ENCODE results near the gene AOPEP. TPM values are rescaled to one million over a fixed set of nuclear protein-coding genes. Genes with fewer than 3 reads are reported as not detected.
"Not testable (repeated sequence)": the region's sequence is repeated elsewhere in the genome, so short reads cannot be mapped to it uniquely, and the experiment has no call there.

The AOPEP gene
- polyA plus RNA-seq, 3 donors, result 56.6 to 63.4 (median 60.7) TPM

DNA sequence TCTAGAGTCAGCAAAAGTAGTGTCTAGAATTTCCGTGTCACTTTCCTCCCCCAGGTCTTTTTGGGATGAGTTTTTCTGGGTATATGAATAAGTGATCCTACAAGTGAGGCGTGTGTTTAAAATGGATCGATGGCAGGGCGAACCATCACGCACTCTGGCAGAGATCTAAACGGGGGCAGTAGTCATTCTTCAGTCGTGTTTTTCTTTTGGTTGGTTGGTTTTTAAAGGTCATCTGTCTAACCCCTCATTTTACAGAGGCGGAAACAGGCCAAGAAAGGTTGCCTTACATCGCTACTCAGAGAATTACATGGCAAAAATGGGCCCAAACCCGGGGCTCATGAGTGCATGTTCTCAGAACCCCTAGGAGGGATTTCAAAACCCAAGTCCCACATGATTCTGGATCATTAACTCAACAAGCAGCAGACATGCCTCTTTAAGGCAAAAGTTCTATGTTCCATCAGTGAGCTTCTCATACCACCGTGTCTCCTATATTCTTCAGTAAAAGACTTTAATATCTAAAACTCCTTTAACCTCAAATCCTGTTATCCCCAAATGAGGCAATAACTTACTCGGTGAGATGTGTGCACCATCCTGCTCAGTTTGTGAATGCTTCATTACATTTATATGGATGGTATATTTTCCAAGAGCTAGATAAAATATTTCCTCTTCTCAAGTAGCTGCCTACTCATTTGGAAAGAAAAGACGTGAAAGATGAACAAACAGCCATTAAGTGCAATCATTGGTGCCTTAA lies 145.8 kb downstream of the AOPEP start:
- no peak for DNase-seq (ENCODE audit: extremely low read depth in 1 of 11, low read depth in 9 of 11, low spot score in 4 of 11)

DNA sequence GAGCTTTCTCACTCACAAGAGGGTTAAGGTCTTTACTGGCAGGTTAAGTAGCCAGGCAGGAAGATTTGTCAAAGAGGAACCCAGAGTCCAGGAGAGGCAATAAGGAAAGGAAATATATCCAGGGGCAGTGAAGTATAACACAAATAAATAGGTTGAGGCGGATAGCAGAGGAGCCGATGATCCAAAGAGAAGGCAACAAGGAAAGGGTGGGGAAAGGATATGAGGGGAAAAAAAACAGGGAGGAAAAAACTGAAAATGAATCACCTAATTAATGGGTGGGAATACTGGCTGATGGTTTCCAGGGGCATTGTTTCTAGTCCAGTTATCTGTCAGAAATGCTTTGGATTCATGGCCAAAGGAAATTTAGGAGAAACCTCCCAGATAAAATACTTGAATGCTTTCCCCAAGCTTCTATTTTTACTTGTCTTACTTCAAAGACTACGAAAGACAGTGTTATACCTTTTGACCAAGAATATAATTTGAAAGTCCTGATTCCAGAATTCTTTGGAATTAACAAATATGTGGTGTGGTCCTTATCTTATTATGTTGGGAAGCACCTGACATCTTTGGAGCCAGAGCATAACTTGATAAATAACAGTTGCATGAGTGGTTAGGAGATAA lies 146.5 kb downstream of the AOPEP start:
- DNase-seq (ENCODE audit: extremely low read depth in 1 of 11, low read depth in 9 of 11, low spot score in 4 of 11), result no peak

DNA sequence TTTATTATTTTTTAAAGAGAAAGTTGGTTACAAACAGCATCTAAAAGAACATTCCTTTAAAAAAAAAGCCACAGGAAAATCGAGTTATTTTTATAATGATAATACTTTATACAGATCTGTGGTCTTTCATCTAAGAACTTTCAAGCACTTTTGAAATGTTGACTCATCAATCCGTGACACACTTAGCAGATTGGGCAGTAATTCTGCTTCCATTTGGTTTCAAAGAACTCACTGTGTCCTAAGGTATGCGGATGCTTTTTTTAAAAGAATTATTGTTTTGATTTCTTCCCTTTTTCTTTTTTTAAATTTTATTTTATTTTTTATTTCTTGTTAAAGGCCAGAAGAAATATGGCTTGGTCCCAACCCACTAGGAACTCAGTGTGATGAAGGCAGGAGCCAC lies 147.8 kb downstream of the AOPEP start:
- DNase-seq (ENCODE audit: extremely low read depth in 1 of 11, low read depth in 9 of 11, low spot score in 4 of 11), result no peak

DNA sequence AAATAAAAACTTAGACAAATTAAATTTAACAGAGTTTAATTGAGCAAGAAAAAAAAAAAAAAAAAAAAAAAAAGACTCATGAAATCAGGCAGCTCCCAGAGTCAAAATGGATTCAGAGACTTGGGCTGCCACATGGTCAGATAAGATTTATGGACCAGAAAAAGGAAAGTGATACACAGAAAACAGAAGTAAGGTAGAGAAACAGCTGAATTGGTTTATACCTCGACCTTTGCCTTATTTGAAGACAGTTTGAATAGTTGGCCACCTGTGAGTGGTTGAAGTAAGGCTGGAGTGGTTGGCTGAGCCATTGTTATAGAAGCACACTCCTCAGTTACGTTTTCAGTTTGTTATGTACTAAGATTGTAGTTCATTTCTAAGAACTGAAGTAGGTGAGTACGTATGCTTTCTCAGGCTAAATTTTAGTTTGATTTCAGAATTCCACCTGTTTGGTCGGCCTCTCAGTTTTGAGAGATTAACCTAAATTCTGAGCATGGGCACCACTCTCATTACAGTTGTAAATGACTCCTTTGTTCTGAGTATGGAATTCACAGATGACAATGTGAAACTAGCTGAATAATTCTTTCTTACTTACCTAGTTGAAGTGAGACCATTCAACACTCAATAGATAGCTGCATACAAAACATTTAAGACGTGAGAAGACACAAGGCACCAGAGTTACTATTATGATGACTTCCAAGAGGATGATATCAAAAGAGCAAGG lies 149.0 kb downstream of the AOPEP start:
- no peak for DNase-seq (ENCODE audit: extremely low read depth in 1 of 11, low read depth in 9 of 11, low spot score in 4 of 11)

DNA sequence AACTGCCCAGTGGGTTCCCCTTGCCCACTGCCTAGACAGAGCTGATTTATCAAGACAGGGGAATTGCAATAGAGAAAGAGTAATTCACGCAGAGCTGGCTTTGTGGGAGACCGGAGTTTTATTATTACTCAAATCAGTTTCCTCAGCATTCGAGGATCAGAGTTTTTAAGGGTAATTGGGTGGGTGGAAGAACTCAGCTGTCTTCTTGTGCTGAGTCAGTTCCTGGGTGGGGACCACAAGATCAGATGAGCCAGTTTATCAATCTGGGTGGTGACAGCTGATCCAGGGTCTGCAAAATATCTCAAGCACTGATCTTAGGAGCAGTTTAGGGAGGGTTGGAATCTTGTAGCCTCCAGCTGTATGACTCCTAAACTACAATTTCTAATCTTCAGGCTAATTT lies 152.3 kb downstream of the AOPEP start:
- DNase-seq (ENCODE audit: extremely low read depth in 1 of 11, low read depth in 9 of 11, low spot score in 4 of 11), result not testable (repeated sequence)

DNA sequence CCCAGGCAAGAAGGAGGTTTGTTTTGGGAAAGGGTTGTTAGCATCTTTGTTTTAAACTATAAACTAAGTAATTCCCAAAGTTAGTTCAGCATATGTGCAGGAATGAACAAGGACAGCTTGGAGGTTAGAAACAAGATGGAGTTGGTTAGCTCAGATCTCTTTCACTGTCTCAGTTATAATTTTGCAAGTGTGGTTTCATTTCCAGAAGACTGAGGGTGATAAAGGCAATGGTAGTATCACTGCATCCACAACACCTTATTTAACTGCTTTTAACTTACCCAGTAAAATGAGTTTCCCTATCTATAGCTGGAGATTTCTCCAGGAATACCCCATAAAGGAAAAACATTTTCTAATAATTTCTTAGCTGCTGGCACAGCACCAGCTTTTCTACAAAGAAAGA lies 152.7 kb downstream of the AOPEP start:
- no peak for DNase-seq (ENCODE audit: extremely low read depth in 1 of 11, low read depth in 9 of 11, low spot score in 4 of 11)

DNA sequence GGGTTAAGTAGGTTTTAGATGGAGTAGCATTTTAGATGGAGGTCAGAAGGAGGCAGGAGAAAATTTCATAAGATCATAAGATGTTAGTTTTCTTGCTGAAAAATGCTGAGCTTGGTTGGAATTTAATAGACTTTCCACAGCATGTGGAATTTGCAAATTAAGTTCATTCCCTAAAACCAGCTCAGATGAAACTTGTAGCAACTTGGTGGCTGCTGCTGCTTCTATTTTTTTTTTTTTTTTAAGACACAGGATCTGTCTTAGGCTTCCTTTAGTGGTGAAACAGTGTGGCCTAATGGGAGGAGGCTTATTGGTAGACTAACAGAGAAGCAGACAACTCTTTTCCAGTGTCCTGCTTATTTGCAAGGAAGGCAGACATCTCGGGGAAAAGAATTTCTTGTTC lies 154.5 kb downstream of the AOPEP start:
- DNase-seq (ENCODE audit: extremely low read depth in 1 of 11, low read depth in 9 of 11, low spot score in 4 of 11), result no peak

DNA sequence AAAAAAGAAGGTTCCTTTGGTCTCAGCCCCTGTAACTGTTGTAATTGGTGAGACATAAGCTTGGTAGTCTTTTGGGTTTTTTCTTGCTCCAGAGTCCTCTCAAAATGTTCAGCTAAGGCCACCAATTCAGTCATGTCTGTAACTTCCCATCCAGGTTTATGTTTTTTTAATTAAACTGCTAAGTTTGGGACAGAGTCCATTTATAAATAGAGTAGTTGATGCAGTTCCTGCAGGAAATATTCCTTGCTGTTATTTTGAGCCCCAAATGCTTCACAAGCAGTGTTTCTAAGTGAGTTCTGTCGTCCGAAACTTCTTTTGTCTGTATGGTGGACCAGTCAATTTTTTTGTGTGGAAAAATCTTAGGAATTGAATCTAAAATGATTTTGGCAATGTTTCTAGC lies 155.0 kb downstream of the AOPEP start:
- no peak for DNase-seq (ENCODE audit: extremely low read depth in 1 of 11, low read depth in 9 of 11, low spot score in 4 of 11)

DNA sequence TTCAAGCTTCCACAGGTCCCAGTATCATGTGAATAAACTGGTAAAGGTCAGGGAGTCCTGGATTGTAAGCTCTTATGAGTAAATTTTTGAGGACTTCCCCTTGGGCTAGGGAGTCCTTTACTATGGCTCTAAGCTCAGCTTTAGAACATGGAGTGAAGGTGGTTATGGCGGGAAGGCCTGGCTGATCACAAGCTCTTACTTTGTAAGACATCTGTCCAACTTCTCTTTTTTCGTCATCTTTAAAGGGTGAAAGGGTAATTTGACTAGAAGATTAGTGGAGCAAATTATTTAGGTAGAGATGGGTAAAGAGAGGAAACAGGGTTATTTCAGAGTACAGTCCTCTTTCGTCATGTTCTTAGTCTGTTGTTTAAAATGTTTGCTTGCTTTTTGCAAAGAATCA lies 155.4 kb downstream of the AOPEP start:
- no peak for DNase-seq (ENCODE audit: extremely low read depth in 1 of 11, low read depth in 9 of 11, low spot score in 4 of 11)

DNA sequence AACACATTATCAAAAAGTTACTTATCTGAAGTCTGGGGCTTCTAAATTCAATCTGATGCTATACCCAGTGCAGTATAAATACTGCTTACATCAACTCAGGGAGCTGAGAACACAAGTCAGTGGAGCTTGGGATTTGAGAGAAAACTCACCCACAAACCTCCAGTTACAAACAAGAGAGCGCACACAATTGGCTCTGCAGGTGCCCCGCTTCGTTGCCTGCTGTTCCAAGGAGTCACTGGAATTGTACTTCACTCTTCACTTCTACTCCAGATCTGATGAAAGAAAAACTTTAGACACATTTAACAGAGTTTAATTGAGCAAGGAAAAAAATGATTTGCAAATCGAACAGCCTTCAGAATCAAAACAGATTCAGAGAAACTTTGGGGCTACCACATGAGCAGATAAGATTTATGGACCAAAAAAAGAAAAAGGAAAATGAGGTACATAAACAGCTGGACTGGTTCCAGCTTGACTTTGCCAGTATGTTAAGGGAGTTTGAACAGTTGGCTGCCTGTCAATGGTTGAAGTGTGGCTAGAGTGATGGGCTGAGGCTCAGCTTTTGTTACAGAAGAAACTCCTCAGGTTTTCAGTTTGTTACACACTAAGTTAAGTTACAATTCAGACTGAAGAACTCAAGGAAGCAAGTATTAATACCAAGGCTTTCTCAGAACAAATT lies 156.6 kb downstream of the AOPEP start:
- DNase-seq (ENCODE audit: extremely low read depth in 1 of 11, low read depth in 9 of 11, low spot score in 4 of 11), result no peak

DNA sequence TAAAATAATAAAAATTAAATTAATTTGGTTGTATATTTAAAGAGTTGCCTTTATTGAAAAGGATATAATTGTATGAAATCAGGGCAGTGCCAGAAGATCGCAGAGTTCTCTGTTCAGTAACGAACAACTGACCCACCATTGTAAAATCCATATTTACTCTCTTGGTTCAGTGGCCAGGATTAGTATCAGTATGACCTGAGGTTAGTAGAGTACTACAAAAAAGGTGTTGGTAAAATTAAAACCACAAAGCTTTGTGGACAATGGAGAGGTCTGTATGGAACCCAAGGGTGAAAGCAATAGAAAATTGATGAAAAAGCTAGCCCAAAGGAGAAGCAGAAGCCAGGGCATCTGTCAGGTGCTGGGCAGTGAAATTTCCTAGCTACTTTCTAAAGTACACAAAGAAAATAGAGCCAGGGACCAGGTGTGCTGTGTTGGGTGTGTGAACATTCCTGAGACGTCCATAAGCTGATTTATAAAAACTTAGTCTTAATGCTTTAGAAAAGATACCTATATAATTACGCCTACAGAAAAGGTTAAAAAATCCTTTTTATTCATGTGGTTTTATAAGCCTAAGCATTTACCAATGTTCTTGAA lies 159.5 kb downstream of the AOPEP start:
- DNase-seq (ENCODE audit: extremely low read depth in 1 of 11, low read depth in 9 of 11, low spot score in 4 of 11), result no peak

DNA sequence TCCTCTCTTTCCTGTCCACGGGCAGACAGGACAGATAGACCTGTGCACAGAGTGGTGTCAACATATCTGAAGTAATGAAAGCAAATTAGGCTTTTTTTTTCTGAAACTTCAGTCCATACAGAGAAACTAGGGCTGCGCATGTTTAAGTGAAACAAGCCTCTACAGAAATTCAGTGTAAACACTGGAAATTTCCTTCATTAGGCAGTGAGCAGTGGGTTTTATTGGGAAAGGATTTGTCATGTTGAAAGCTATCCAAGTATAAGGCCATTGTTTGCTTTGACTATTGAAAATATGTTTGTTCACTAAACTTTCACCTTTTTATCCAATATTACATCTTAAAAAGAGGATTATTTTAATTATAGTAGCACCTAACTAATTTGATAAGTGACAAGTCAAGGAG lies 161.2 kb downstream of the AOPEP start:
- DNase-seq (ENCODE audit: extremely low read depth in 1 of 11, low read depth in 9 of 11, low spot score in 4 of 11), result no peak

DNA sequence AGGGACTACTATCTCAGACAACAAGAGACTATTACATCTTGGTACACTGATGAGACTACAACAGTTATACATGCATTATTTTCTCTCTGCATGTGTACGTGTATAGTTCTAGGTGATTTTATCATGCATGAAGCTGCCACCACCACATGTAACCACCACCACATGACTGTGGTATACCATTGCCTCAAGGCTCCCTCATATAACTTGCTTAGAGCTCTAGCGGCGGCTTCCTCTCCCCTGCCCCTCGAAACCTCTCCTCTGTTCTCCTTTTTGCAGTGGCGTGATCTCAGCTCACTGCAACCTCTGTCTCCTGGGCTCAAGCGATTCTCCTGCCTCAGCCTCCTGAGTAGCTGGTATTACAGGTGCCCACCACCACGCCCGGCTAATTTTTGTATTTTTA lies 162.3 kb downstream of the AOPEP start:
- no peak for DNase-seq (ENCODE audit: extremely low read depth in 1 of 11, low read depth in 9 of 11, low spot score in 4 of 11)

DNA sequence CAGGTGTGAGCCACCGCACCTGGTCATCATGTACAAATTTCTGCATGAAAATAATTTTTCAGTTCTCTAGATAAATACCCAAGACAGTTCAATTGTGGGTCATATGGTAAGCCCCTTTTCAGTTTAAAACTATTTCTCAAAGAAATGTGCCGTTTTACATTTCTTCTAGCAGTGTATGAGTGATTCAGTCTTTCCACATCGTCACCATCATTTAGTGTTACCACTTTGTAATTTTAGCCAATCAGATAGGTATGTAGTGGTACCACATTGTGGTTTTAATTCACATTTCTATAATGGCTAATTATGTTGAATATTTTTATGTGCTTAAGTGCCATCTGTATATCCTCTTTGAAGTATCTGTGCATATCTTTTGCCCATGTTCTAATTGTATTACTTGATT lies 163.1 kb downstream of the AOPEP start:
- DNase-seq (ENCODE audit: extremely low read depth in 1 of 11, low read depth in 9 of 11, low spot score in 4 of 11), result no peak

DNA sequence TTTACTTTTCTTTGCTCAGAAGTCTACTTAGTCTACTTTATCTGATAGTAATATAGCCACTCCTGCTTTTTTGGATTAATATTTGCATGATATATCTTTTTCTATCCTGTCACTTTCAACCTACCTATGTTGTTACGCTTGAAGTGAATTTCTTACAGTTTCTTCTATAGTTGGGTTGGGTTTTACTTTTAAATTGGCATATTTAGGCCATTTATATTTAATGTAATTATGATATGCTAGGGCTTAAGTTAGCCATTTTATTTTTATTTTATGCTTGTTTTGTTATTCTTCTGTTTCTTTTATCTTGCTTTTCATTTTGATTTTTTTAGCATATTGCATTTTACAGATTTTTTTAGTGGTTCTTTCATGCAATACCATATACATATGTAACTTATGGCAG lies 164.7 kb downstream of the AOPEP start:
- no peak for DNase-seq (ENCODE audit: extremely low read depth in 1 of 11, low read depth in 9 of 11, low spot score in 4 of 11)

DNA sequence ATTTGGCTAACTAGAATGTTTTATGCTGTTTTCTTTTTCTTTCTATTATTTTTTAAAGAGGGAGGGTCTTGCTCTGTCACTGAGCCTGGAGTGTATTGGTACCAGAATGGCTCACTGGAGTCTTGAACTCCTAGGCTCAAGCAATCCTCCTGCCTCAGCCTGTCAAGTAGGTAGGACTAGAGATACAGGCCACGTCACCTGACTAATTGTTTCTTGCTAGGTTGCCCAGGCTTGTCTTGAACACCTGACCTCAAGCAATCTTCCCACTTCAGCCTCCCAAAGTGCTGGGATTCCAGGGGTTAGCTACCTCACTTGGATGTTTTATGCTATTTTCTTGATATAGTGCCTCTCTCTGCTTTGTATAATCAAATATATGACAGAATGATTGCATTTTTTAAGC lies 166.2 kb downstream of the AOPEP start:
- DNase-seq (ENCODE audit: extremely low read depth in 1 of 11, low read depth in 9 of 11, low spot score in 4 of 11), result no peak

DNA sequence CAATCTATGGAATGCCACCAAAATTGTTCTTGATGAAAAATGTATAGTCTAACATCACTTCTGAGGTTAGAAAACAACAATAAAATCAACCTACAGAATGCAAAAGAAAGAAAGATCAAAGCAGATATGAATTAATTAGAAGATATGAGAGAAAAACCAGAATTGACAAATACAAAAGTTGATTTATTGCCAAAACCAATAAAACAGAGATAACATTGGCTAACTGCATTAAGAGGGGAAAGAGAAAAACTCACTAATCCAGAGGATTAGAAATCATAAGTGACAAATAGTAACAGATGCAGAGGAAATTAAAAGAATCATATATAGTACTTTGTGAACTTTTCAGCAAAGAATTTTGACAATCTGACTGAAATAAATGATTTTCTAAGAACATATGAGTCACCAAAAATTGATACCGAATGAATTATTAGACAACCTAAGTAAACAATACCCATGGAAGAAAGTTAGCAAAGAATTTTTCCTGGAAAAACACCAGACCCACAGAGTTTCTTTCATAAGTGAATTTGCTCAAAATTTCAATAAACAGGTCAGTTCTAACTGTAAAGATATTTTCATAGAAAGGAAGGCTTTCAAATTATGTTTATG lies 167.7 kb downstream of the AOPEP start:
- DNase-seq (ENCODE audit: extremely low read depth in 1 of 11, low read depth in 9 of 11, low spot score in 4 of 11), result no peak

DNA sequence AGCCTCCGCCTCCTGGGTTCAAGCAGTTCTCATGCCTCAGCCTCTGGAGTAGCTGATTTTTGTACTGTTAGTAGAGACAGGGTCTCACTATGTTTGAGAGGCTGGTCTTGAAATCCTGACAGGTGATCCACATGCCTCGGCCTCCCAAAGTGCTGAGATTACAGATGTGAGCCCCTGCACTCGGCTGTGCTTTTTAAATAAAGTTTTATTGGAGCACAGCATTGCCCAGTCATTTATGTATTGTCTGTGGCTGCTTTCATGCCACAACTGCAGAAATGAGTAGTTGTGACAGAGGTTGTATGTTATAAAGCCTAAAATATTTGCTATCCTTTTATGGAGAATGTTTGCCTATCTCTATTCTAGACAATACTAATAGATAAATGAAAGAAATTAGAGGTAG lies 169.2 kb downstream of the AOPEP start:
- no peak for DNase-seq (ENCODE audit: extremely low read depth in 1 of 11, low read depth in 9 of 11, low spot score in 4 of 11)

DNA sequence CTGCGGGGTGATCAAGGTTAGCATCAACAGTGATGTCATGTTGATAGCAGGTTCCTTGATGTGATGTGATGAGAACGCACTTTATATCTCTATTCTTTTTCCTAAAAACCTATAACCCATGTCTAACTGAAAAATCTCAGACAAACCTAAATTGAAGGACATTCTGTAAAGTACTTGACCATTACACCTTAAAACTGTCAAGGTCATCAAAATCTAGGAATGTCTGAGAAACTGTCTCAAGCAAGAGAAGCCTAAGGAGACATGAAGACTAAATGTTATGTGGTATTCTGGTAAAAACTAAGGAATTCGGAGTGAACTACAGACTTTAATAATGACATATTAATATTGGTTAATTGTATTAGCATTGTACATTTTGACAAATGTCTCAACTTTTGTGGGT lies 170.0 kb downstream of the AOPEP start:
- no peak for DNase-seq (ENCODE audit: extremely low read depth in 1 of 11, low read depth in 9 of 11, low spot score in 4 of 11)
